Memory B cell (primary cell): ENCODE data around the gene ISM1.

Experiments used
- ATAC-seq: fragments of 150-1000 bp; cut with Tn5 transposase; 2 replicates; pipeline ENCODE4 v1.10.0; 2021; ENCODE audit warnings: low read depth, mild to moderate bottlenecking, moderate library complexity
- DNase-seq, 2 donors: peaks; one replicate each; pipeline ENCODE4 v3.0.0; 2022; ENCODE audit warnings: low spot score in 2 of 2
- H3K27ac Mint-ChIP-seq: one replicate; pipeline ENCODE4 v1.8.0; 2022; ENCODE audit warnings: mild to moderate bottlenecking, moderate library complexity, mixed read lengths
- H3K27me3 Mint-ChIP-seq: one replicate; pipeline ENCODE4 v1.8.0; 2022; ENCODE audit warnings: mixed read lengths
- H3K36me3 Mint-ChIP-seq: one replicate; pipeline ENCODE4 v1.8.0; 2022; ENCODE audit warnings: mild to moderate bottlenecking, mixed read lengths
- H3K4me1 Mint-ChIP-seq: one replicate; pipeline ENCODE4 v1.8.0; 2022; ENCODE audit warnings: mixed read lengths
- H3K4me3 Mint-ChIP-seq: one replicate; pipeline ENCODE4 v1.8.0; 2022; ENCODE audit warnings: mild to moderate bottlenecking, moderate library complexity, mixed read lengths
- H3K9me3 Mint-ChIP-seq: one replicate; pipeline ENCODE4 v1.8.0; 2022; ENCODE audit warnings: mixed read lengths

ISM1 gene

DNA sequence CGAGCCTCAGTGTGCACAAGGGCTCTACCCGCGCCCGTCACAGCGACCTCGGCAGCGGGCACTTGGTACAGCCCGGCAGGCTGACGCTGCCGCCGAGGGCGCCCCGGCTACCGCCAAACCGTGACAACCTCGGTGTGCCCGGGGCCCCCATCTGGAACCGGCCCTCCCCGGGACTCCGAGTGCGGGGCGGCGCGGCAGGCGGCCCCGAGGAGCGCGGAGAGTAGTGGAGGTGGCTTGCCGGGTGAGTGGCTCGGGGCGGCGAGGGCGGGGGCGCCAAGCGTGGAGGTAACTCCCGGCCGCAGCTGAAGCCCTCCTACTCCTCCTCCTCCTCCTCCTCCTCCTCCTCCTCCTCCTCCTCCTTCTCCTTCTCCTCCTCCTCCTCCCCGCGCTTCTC, at the start of gene ISM1:
Gene ISM1 (plus strand): TSS at position 371 of the 394 bp plus-strand sequence. CDS start 503 bp downstream, outside the sequence.
- Mint-ChIP-seq H3K4me1 (peaks cover 3% of the 10 kb centered on the region), H3K27ac (no peak within 1 kb of the TSS), H3K9me3 (no peaks in the 10 kb centered on the region), H3K27me3 (peaks cover 10% of the 10 kb centered on the region), H3K36me3 (no peaks in the 10 kb centered on the region), H3K4me3 (peak within 1 kb of the TSS; percentile 21)
- ATAC-seq (no peak), DNase-seq (no peak)

DNA sequence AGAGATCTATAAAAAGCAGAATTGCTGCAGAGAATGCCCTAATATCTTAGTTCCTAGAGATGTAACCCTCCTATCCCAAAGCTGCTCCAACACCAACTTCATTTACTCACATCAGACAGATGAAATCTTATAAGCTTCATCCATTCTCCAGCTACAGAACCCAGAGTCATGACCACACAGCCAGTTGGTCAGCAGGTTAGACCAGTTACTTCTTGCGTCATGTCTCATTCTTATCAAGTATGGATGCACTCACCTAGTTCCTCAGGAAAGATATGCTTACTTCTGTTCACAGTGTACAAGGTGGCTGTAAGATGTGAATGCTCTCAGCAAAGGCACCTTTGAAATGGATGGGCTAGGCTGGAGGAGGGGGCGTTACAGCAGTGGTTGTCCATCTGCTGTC, 47.9 kb upstream of the ISM1 start:
- no peaks in the 10 kb centered on the region for H3K36me3 Mint-ChIP-seq
- H3K27me3 Mint-ChIP-seq = peaks cover 7% of the 10 kb centered on the region
- H3K4me3 Mint-ChIP-seq = no peak overlapping the region
- no peak for ATAC-seq
- no peak overlapping the region for H3K27ac Mint-ChIP-seq
- H3K4me1 Mint-ChIP-seq = no peaks in the 10 kb centered on the region
- H3K9me3 Mint-ChIP-seq = peaks cover 10% of the 10 kb centered on the region
- no peak for DNase-seq

DNA sequence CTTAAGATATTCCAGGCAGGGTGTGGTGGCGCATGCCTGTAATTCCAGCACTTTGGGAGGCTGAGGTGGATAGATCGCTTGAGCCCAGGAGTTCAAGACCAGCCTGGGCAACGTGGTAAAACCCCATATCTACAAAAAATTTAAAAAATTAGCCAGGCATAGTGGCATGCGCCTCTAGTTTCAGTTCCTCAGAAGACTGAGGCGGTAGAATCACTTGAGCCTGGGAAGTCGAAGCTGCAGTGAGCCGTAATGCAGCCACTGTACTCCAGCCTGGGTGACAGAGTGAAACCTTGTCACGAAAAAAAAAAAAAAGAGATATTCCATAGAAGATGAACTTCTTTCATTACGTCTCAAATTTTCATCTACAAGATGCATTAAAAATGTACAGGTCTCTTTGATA, 46.7 kb upstream of the ISM1 start:
- no peak for DNase-seq
- ATAC-seq = no peak
- Mint-ChIP-seq H3K27ac (no peak overlapping the region), H3K4me1 (no peaks in the 10 kb centered on the region), H3K9me3 (peaks cover 9% of the 10 kb centered on the region), H3K4me3 (no peak overlapping the region), H3K36me3 (no peaks in the 10 kb centered on the region), H3K27me3 (peaks cover 8% of the 10 kb centered on the region)

DNA sequence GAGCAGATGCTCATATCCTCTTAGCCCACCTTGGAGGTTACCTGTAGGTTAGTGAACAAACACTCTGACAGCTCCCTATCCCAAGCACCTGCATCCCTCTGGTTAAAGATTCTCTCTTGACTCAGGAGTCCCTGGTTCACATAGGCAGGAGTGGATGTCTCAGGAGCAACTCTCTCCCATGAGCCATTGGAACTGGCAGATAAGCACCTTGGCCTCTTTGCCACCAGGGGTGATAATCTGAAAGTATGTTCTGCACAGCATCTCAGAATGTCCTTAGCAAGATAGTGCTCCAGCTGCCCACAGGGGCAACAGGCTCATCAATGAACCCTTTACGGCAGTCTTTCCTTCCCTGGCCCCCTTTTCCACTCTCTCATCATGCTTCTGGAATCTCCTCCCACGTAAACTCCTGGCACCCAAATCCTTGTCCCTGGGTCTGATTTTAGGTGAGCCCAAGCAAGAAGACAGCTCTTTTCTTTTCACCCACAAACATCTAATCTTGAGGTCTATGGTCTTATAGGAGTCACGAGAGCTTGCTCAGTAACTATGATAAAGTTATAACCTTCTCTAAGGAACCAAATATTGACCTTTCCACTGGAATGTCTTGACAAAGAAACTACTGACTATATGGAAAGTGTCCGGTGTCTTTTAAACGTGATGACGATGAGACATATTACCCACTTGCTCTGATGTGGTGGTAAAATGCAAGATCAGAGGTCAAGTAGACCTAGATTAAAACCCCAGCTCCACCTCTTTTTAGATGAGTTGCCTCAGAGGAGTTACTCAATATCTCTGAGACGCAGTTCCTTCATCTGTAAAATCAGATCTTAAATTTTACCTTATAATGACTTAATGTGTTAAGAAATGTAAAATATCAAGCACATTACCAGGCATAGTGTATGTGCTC, 39.8 kb upstream of the ISM1 start:
- no peak overlapping the region for H3K4me3 Mint-ChIP-seq
- no peak overlapping the region for H3K27ac Mint-ChIP-seq
- H3K36me3 Mint-ChIP-seq = no peaks in the 10 kb centered on the region
- no peaks in the 10 kb centered on the region for H3K4me1 Mint-ChIP-seq
- peaks cover 10% of the 10 kb centered on the region for H3K27me3 Mint-ChIP-seq
- no peak for ATAC-seq
- DNase-seq = no peak
- H3K9me3 Mint-ChIP-seq = peaks cover 7% of the 10 kb centered on the region

DNA sequence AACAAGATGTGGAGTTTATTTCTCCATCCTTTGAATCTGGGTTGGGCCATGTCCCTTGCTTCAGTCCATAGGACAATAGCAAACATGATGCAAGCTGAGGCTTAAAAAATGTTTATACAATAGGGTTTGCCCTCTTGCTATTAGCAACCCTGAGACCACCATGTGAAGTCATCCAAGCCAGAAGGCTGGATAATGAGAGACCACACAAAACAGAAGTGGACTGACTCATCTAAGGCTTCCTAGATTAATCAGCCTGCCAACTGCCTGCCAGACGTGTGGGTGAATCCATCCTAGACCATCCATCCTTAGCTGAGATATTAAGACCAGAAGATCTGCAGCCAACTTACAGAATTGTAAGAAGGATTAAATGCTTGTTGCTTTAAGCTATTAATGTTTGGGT, 38.1 kb upstream of the ISM1 start:
- no peak overlapping the region for H3K4me3 Mint-ChIP-seq
- H3K27ac Mint-ChIP-seq = no peak overlapping the region
- H3K9me3 Mint-ChIP-seq = peaks cover 10% of the 10 kb centered on the region
- DNase-seq (no peak), ATAC-seq (no peak)
- no peaks in the 10 kb centered on the region for H3K36me3 Mint-ChIP-seq
- H3K4me1 Mint-ChIP-seq = no peaks in the 10 kb centered on the region
- H3K27me3 Mint-ChIP-seq = peaks cover 6% of the 10 kb centered on the region

DNA sequence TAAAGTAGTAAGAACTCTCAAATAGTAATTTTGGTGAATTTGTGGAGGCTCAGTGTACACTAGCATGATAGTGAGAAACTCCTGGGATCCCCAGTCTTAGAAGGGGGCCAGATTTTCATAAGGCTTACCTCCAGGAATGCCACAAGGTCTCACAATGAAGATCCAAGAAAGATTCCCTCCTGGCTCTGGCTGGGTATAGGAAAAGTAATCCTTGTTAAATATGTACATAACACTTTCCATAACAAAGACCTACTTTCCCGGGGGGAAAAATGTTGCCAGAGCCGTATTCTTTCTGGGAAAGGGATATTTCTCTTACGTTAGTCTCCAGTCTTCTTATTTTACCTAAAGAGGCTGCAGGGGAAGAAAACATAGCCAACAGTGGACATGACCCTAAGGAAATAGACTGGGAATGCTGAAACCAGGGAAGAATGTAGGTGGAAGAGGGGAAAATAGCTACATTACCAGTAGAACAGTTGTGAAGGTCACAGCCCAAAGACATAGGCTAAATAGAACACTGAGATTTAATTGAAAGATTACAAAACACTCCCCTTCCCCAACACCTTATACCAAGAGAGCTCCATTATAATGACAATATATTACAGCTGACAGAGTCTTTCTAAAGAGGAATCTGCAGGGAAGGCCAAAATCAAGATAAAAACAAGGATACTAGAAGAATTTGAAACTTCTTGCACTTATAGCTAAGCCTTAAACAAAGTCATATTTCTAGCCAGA, 34.9 kb upstream of the ISM1 start:
- Mint-ChIP-seq H3K27ac (no peak overlapping the region), H3K36me3 (no peaks in the 10 kb centered on the region), H3K4me3 (no peak overlapping the region), H3K4me1 (no peaks in the 10 kb centered on the region), H3K27me3 (peaks cover 4% of the 10 kb centered on the region), H3K9me3 (peaks cover 10% of the 10 kb centered on the region)
- ATAC-seq = no peak
- no peak for DNase-seq

DNA sequence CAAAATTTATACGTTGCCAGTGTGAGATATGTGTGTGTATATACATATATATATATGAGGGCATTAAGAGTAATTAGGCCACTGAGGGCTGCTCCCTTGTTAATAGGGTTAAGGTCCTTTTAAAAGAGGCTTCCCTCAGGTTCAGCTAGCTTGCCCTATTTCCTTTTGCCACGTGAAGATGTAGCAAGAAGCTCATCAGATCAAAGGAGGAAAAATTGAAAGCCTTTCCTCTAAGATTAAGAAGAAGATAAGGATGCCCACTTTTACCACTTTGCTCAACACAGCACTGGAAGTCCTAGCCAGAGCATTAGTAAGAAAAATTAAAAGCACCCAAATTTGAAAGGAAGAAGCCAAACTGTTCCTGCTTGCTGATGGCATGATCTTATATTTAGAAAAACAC, 33.2 kb upstream of the ISM1 start:
- Mint-ChIP-seq H3K4me3 (no peak overlapping the region), H3K27ac (no peak overlapping the region), H3K9me3 (peaks cover 9% of the 10 kb centered on the region), H3K27me3 (peaks cover 3% of the 10 kb centered on the region), H3K4me1 (no peaks in the 10 kb centered on the region), H3K36me3 (no peaks in the 10 kb centered on the region)
- DNase-seq (no peak), ATAC-seq (no peak)

DNA sequence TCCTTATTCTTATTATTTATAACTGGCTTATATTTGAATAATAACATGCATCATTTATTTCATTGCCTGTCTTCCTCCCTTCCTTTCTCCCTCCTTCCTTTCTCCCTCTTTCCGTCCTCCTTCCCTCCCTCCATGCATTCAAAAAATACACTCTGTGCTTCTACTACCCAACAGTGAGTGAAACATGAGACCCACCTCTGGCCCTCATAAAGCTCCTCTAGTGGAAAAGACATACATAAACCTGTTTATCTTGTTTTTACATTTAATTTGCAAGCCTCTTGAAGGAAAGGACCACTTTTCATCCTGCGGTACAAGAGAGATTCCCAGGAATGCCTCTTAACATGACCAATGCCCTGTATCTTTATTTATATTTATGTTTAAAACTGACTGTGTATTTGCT, 21.8 kb upstream of the ISM1 start:
- peaks cover 3% of the 10 kb centered on the region for H3K4me1 Mint-ChIP-seq
- H3K27me3 Mint-ChIP-seq = no peaks in the 10 kb centered on the region
- H3K4me3 Mint-ChIP-seq = no peak overlapping the region
- no peak overlapping the region for H3K27ac Mint-ChIP-seq
- ATAC-seq (no peak), DNase-seq (no peak)
- no peaks in the 10 kb centered on the region for H3K36me3 Mint-ChIP-seq
- H3K9me3 Mint-ChIP-seq = peaks cover 6% of the 10 kb centered on the region

DNA sequence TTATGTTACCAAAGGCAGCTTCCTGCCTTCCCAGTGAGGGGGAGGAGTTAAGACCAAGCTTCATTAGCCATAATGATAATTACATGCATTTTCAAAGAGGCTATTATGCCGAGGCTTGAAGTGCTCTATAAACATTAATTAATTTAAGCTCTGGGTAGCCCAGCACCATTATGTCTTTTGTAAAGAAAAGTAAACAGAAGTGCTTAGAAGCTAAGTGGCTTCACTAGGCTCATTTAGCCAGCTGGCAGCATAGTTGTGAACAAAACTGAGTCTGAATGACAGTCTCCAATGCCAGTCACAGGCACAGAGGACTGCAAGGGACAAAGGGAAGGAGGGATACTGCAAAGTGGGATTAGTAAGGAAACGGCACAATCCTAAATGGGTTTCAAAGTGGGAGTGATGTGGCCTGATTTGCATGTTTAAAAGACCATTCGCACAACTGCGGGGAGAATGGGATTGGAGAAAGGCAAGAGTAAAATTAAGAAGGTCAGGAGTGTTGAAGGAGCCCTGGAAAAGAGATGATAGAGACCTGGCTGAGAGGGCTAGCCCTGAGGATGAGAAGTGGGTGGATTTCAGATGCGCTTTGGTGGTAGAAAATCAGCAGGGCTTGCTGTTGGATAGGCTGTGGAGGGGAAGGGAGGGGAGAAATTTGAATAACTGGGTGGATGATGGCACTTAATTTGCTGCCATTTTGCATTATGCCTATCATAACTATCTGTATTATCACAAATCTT, 20.1 kb upstream of the ISM1 start:
- Mint-ChIP-seq H3K4me1 (peaks cover 3% of the 10 kb centered on the region), H3K27me3 (no peaks in the 10 kb centered on the region), H3K9me3 (peaks cover 6% of the 10 kb centered on the region), H3K36me3 (no peaks in the 10 kb centered on the region), H3K4me3 (no peak overlapping the region), H3K27ac (no peak overlapping the region)
- no peak for DNase-seq
- ATAC-seq = no peak

DNA sequence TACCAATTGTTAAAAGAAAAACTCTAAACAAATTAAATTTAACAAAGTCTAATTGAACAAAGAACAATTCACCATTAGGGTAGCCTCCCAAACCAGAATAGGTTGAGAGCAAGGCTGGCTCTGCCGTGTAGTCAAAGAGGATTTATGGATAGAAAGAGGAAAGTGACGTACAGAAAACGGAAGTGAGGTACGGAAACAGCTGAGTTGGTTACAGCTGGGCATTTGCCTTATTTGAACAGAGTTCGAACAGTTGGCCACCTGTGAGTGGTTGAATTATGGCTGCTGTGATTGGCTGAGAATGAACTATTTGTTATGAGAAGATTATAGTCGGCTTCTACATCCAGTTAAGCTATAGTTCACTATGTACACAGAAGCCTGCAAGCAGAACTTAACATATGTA, 18.5 kb upstream of the ISM1 start:
- ATAC-seq (no peak), DNase-seq (no peak)
- no peak overlapping the region for H3K4me3 Mint-ChIP-seq
- no peak overlapping the region for H3K27ac Mint-ChIP-seq
- peaks cover 3% of the 10 kb centered on the region for H3K27me3 Mint-ChIP-seq
- peaks cover 3% of the 10 kb centered on the region for H3K4me1 Mint-ChIP-seq
- H3K9me3 Mint-ChIP-seq = peaks cover 6% of the 10 kb centered on the region
- H3K36me3 Mint-ChIP-seq = no peaks in the 10 kb centered on the region

DNA sequence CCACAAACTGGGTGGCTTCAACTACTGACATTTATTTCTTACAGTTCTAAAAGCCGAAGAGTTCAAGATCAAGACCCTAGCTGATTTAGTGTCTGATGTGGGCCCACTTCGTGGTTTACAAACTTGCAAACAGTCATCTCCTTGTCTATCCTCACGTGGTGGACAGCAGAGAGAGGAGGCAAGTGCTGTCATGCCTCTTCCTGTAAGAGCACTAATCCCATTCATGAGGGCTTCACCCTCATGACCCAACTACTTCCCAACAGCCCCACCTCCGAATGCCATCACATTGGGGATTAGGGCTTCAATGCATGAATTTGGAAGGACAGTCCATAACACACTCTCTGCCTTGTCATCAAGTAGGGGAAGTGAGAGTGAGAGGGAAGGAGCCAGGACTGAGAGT, 15.6 kb upstream of the ISM1 start:
- DNase-seq (no peak), ATAC-seq (no peak)
- no peak overlapping the region for H3K4me3 Mint-ChIP-seq
- H3K9me3 Mint-ChIP-seq = peaks cover 2% of the 10 kb centered on the region
- H3K27me3 Mint-ChIP-seq = peaks cover 7% of the 10 kb centered on the region
- H3K27ac Mint-ChIP-seq = no peak overlapping the region
- no peaks in the 10 kb centered on the region for H3K36me3 Mint-ChIP-seq
- H3K4me1 Mint-ChIP-seq = peaks cover 3% of the 10 kb centered on the region

DNA sequence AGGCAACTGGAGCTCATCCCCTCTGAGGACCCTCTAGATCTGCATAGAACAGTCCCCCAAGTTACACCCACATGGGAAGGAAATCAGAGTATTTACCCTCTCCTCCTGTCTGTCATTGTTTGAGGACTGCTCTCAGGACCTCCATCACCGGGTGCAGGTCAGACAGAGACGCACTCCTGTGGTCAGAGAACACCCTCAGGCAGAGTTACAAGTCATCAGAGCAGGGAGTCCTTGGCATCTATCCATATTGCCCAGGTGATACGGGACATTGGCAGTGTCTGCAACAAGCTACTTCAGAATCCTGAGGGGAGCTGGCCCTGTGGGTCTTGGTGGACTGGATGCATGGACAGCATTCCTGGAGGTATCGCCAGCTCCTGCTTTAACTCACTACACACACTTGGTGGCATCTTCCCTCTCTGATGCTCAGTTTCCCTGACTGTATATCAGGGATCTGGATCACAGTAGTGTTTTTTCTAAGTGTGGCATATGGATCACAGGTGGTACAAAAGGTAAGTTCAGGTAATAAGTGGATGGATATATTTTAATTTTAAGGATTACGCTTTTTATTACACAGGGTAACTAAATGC, 15.1 kb upstream of the ISM1 start:
- Mint-ChIP-seq H3K27ac (no peak overlapping the region), H3K4me3 (no peak overlapping the region), H3K27me3 (peaks cover 7% of the 10 kb centered on the region), H3K36me3 (no peaks in the 10 kb centered on the region), H3K9me3 (peaks cover 2% of the 10 kb centered on the region), H3K4me1 (peaks cover 3% of the 10 kb centered on the region)
- ATAC-seq = no peak
- no peak for DNase-seq

DNA sequence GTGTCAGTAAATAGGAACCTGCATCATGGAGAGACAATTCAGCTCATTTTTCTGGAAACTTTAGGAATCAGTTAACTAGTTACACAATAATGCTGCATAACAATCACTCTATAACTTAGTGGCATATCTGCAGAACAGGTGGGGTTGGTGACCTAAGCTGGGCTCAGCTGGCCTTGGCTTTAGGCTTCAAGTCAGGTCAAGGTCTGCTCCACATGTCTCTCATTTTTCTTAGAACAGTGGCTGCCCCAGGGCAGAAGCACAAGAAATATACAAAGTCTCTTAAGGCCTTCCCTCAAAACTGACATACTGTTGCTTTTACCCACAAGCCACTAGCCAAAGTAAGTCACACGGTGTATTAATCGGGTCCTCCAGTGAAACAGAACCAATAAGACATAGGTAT, 14.1 kb upstream of the ISM1 start:
- H3K27ac Mint-ChIP-seq = no peak overlapping the region
- H3K36me3 Mint-ChIP-seq = no peaks in the 10 kb centered on the region
- H3K9me3 Mint-ChIP-seq = peaks cover 2% of the 10 kb centered on the region
- no peak for ATAC-seq
- no peak for DNase-seq
- peaks cover 3% of the 10 kb centered on the region for H3K4me1 Mint-ChIP-seq
- no peak overlapping the region for H3K4me3 Mint-ChIP-seq
- H3K27me3 Mint-ChIP-seq = peaks cover 7% of the 10 kb centered on the region
